A549 (cell line): ENCODE data around the gene VGF. TPM values are rescaled to one million over a fixed set of nuclear protein-coding genes. Genes with fewer than 3 reads are reported as not detected.

ENCODE experiments used
- ATAC-seq, 2 experiments: fragments of 200-7000 bp in 1 of 2; fragments of >200 bp in 1 of 2; cut with Nextera tagmentation in 1 of 2; cut with Tn5 transposase in 1 of 2; 3 replicates each; pipeline versions ENCODE4 v1.8.0 to v1.9.1; 2018 to 2020; ENCODE audit warnings: mild to moderate bottlenecking in 1 of 2, moderate library complexity in 1 of 2
- CTCF ChIA-PET: fragments of 300-600 bp; sonication (Branson Sonifier 250); formaldehyde crosslinking; extraction: SDS; loops from one replicate; lab custom pipeline; 2021; ENCODE audit warnings: antibody characterized with exemption, inconsistent platforms; lab: Yijun Ruan, JAX
- POLR2A ChIA-PET: fragments of 350-600 bp; formaldehyde crosslinking; extraction: SDS; loops from one replicate; lab custom pipeline; 2021; ENCODE audit warnings: antibody characterized with exemption, inconsistent platforms; lab: Yijun Ruan, JAX
- DNase-seq, 2 experiments: peaks; one replicate each; pipeline versions ENCODE4 v3.0.0 to v3.0.0-alpha.2; 2011 to 2016; ENCODE audit warnings: low read depth in 1 of 2, low spot score in 1 of 2
- FAIRE-seq: peaks from 2 replicates; lab custom pipeline; 2011; peaks lifted over from hg19 to GRCh38; lab: Jason Lieb, UNC
- H3K27ac ChIP-seq, 2 experiments: fragments of >200 bp; sonication (Bioruptor Twin); formaldehyde crosslinking; 3 replicates each; pipeline ENCODE4 v1.5.1; 2016 to 2017
- H3K4me1 ChIP-seq: fragments of >200 bp; sonication (Bioruptor Twin); formaldehyde crosslinking; 3 replicates; pipeline ENCODE4 v1.6.1; 2016
- H3K4me2 ChIP-seq: fragments of >200 bp; sonication (Bioruptor Twin); formaldehyde crosslinking; 3 replicates; pipeline ENCODE4 v1.6.1; 2016
- H3K4me3 ChIP-seq: fragments of >200 bp; sonication (Bioruptor Twin); formaldehyde crosslinking; 3 replicates; pipeline ENCODE4 v1.5.1; 2016
- H3K9me3 ChIP-seq: fragments of >200 bp; sonication (Bioruptor Twin); formaldehyde crosslinking; 3 replicates; pipeline ENCODE4 v1.6.1; 2016
- BHLHE40 ChIP-seq: IDR thresholded peaks from 2 replicates; pipeline ENCODE4 v1.6.1; 2012; ENCODE audit warnings: low read depth, low read length, inconsistent platforms
- CHD4 ChIP-seq: fragments of 200-600 bp; sonication (generic); IDR thresholded peaks from 2 replicates; pipeline ENCODE4 v1.6.1; 2016; ENCODE audit warnings: antibody characterized with exemption, mild to moderate bottlenecking, borderline replicate concordance
- EHMT2 ChIP-seq: fragments of 200-600 bp; sonication (generic); IDR thresholded peaks from 2 replicates; pipeline ENCODE4 v1.6.1; 2016; ENCODE audit warnings: antibody characterized with exemption, low read depth, mild to moderate bottlenecking, moderate library complexity
- FOSB ChIP-seq: fragments of 250-450 bp; sonication (Bioruptor Pico); IDR thresholded peaks from 2 replicates; pipeline ENCODE4 v1.5.0; 2020; ENCODE audit warnings: mild to moderate bottlenecking, moderate library complexity
- FOSL2 ChIP-seq, 2 experiments: fragments of 450-650 bp in 1 of 2; fragments of >200 bp in 1 of 2; sonication (Bioruptor Twin) in 1 of 2; formaldehyde crosslinking; IDR thresholded peaks; 2 replicates each; pipeline versions ENCODE4 v1.5.0 to v1.6.1; 2016 to 2020; ENCODE audit warnings: mild to moderate bottlenecking in 1 of 2, moderate library complexity in 1 of 2
- FOXS1 ChIP-seq: fragments of 250-450 bp; sonication (Bioruptor Pico); IDR thresholded peaks from 2 replicates; pipeline ENCODE4 v1.5.0; 2020; ENCODE audit warnings: mild to moderate bottlenecking, moderate library complexity
- GATA3 ChIP-seq: IDR thresholded peaks from 2 replicates; pipeline ENCODE4 v1.6.1; 2012; ENCODE audit warnings: borderline replicate concordance
- HDAC2 ChIP-seq: fragments of 200-600 bp; sonication (generic); IDR thresholded peaks from 2 replicates; pipeline ENCODE4 v1.6.1; 2016
- HOXA7 ChIP-seq: fragments of 250-450 bp; sonication (Bioruptor Pico); IDR thresholded peaks from 2 replicates; pipeline ENCODE4 v1.5.0; 2020; ENCODE audit warnings: mild to moderate bottlenecking, moderate library complexity
- HOXB13 ChIP-seq: fragments of 250-450 bp; sonication (Bioruptor Pico); IDR thresholded peaks from 2 replicates; pipeline ENCODE4 v1.5.0; 2020; ENCODE audit warnings: low read depth, mild to moderate bottlenecking, moderate library complexity
- JUNB ChIP-seq: fragments of >200 bp; sonication (Bioruptor Twin); formaldehyde crosslinking; IDR thresholded peaks from 2 replicates; pipeline ENCODE4 v1.6.1; 2016
- KDM5A ChIP-seq: fragments of 200-600 bp; sonication (generic); IDR thresholded peaks from 2 replicates; pipeline ENCODE4 v1.6.1; 2016; ENCODE audit warnings: antibody characterized with exemption, mild to moderate bottlenecking
- MAZ ChIP-seq: fragments of 150-350 bp; IDR thresholded peaks from 2 replicates; pipeline ENCODE4 v1.6.1; 2014; ENCODE audit warnings: antibody characterized with exemption, low read depth, low read length, borderline replicate concordance
- MYC ChIP-seq: IDR thresholded peaks from 2 replicates; pipeline ENCODE4 v1.6.1; 2012; ENCODE audit warnings: mild to moderate bottlenecking, inconsistent platforms, low read length, improper control_type of control experiment, borderline replicate concordance
- NFE2L2 ChIP-seq: fragments of 150-350 bp; conservative IDR thresholded peaks from 2 replicates; pipeline ENCODE4 v1.6.1; 2014; ENCODE audit warnings: low read length
- POLR2A ChIP-seq: IDR thresholded peaks from 2 replicates; pipeline ENCODE4 v1.6.1; 2012; ENCODE audit warnings: mild to moderate bottlenecking, low read length
- POLR2AphosphoS2 ChIP-seq: conservative IDR thresholded peaks from 2 replicates; pipeline ENCODE4 v1.6.1; 2012; ENCODE audit warnings: low read length, improper control_type of control experiment, inconsistent platforms
- SMC3 ChIP-seq: fragments of >200 bp; sonication (Bioruptor Twin); formaldehyde crosslinking; IDR thresholded peaks from 3 replicates; pipeline ENCODE4 v1.6.1; 2018; ENCODE audit warnings: inconsistent platforms
- SREBF2 ChIP-seq: fragments of 450-650 bp; IDR thresholded peaks from 2 replicates; pipeline ENCODE4 v1.6.1; 2014; ENCODE audit warnings: mild to moderate bottlenecking, moderate library complexity
- TFCP2L1 ChIP-seq: fragments of 250-450 bp; sonication (Bioruptor Pico); IDR thresholded peaks from 2 replicates; pipeline ENCODE4 v1.5.0; 2021; ENCODE audit warnings: mild to moderate bottlenecking
- ZC3H11A ChIP-seq: fragments of 450-650 bp; IDR thresholded peaks from 2 replicates; pipeline ENCODE4 v1.6.1; 2014; ENCODE audit warnings: antibody characterized with exemption, mild to moderate bottlenecking
- ZNF302 ChIP-seq: fragments of 250-450 bp; sonication (Bioruptor Pico); IDR thresholded peaks from 2 replicates; pipeline ENCODE4 v1.9.0; 2021; ENCODE audit warnings: inconsistent platforms, mild to moderate bottlenecking, moderate library complexity
- ZSCAN20 ChIP-seq: fragments of 250-450 bp; sonication (Bioruptor Pico); IDR thresholded peaks from 2 replicates; pipeline ENCODE4 v1.8.0; 2022; ENCODE audit warnings: mild to moderate bottlenecking, moderate library complexity
- WGBS: methylation state at CpG from one replicate; pipeline ENCODE4 v1.1.6; 2017; ENCODE audit errors: missing lambda C conversion rate; 5-methylcytosine and 5-hydroxymethylcytosine counted together
- polyA plus RNA-seq, 4 experiments: library from polyadenylated mRNA; depleted of rRNA in 3 of 4; stranded (reverse); fragments of >200 nt; fragmentation: RNase III in 1 of 4; extraction: RNeasy Plus Mini Kit Qiagen cat#74134 plus additional on column Dnase treatment in 1 of 4; gene quantifications; 2 replicates in 3 of 4; 3 replicates in 1 of 4; pipeline ENCODE4 v1.2.3, GENCODE V29; 2011 to 2017
- TF ChIP-seq, protein P1 (sequence below): IDR thresholded peaks from 2 replicates; pipeline ENCODE4 v1.6.1; 2012
- TF ChIP-seq, protein P2 (sequence below): fragments of 450-650 bp; IDR thresholded peaks from 2 replicates; pipeline ENCODE4 v1.6.1; 2014; ENCODE audit warnings: antibody characterized with exemption
- TF ChIP-seq, protein P3 (sequence below): fragments of >200 bp; sonication (Bioruptor Twin); formaldehyde crosslinking; IDR thresholded peaks from 3 replicates; pipeline ENCODE4 v1.6.1; 2016
- TF ChIP-seq, protein P4 (sequence below): fragments of 200-600 bp; sonication (generic); IDR thresholded peaks from 2 replicates; pipeline ENCODE4 v1.6.1; 2016; ENCODE audit warnings: antibody characterized with exemption, mild to moderate bottlenecking, moderate library complexity
- TF ChIP-seq, protein P5 (sequence below): fragments of 150-350 bp; IDR thresholded peaks from 2 replicates; pipeline ENCODE4 v1.6.1; 2014; ENCODE audit warnings: low read depth, mild to moderate bottlenecking, low read length

VGF gene
- polyA plus RNA-seq, 2 of the 4 experiments (the other 2 are of a cell fraction), result 0.16 to 2.7 TPM

DNA sequence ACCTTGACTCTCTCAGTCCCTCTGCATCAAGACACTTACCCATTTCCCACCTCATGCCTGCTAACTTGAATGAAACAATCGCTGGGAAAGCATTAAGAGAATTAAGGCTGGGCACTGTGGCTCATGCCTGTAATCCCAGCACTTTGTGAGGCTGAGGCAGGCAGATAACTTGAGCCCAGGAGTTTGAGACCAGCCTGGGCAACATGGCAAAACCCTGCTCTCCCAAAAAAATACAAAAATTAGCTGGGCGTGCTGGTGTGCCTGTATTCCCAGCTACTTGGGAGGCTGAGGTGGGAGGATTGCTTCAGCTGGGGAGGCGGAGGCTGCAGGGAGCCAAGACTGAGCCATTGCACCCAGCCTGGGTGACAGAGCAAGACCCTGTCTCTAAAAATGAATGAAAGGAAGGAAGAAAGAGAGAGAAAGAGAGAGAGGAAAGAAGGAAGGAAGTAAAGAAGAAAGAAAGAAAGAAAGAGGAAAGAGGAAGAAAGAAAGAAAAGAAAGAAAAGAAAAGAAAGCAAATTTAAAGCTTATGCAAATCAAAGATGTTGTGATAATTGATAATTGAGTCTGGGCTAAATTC is 37.8 kb downstream of the VGF start:
- Histone ChIP-seq H3K4me2 (peak overlapping the region; percentile 94), H3K4me3 (peak overlapping the region; percentile 63), H3K27ac (peak overlapping the region; percentile 94 to 95), H3K4me1 (peaks cover 79% of the 10 kb centered on the region), H3K9me3 (no peaks in the 10 kb centered on the region; the same call in 2 of the 3 replicates)
- no peak for FAIRE-seq
- CTCF ChIA-PET, result interaction anchor here (0.5 to 32.8 kb wide), 10 partner anchors 9 to 250 kb away, joined by 3 to 600 read pairs (median 4); no protein-coding TSS in a partner anchor
- no peak for ATAC-seq
- 0 out of 2 replicates have a peak, but pooled peaks have one; percentile 16 for TF ChIP-seq GATA3
- no peak for TF ChIP-seq FOXS1 (CRISPR knock-in tag)
- TF ChIP-seq EHMT2, result no peak
- no peak for TF ChIP-seq MYC
- TF ChIP-seq POLR2A, result no peak
- peak; percentile 85; the same call in 1 of the 2 replicates for TF ChIP-seq HOXA7 (CRISPR knock-in tag)
- peak; percentile 63; the same call in 1 of the 2 replicates for TF ChIP-seq FOSB
- no peak for TF ChIP-seq ZNF302 (CRISPR knock-in tag)
- TF ChIP-seq TFCP2L1, result 0 out of 2 replicates have a peak, but pooled peaks have one; percentile 13
- TF ChIP-seq, protein P1, sequence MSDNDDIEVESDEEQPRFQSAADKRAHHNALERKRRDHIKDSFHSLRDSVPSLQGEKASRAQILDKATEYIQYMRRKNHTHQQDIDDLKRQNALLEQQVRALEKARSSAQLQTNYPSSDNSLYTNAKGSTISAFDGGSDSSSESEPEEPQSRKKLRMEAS, result no peak
- TF ChIP-seq, protein P2, sequence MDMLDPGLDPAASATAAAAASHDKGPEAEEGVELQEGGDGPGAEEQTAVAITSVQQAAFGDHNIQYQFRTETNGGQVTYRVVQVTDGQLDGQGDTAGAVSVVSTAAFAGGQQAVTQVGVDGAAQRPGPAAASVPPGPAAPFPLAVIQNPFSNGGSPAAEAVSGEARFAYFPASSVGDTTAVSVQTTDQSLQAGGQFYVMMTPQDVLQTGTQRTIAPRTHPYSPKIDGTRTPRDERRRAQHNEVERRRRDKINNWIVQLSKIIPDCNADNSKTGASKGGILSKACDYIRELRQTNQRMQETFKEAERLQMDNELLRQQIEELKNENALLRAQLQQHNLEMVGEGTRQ, result 0 out of 2 replicates have a peak, but pooled peaks have one; percentile 17
- TF ChIP-seq SMC3, result no peak
- TF ChIP-seq NFE2L2, result no peak
- TF ChIP-seq HOXB13 (CRISPR knock-in tag), result no peak
- no peak for TF ChIP-seq ZSCAN20 (CRISPR knock-in tag)
- no peak for TF ChIP-seq CHD4
- DNase-seq, result no peak
- 5% methylated on average over 3 of the region's 3 CpGs for WGBS
- POLR2A ChIA-PET, result interaction anchor here (1.1 to 3.5 kb wide), 12 partner anchors 8 to 252 kb away, joined by 3 to 51 read pairs (median 7); partner anchors contain the start of genes SRRT, UFSP1 and VGF

DNA sequence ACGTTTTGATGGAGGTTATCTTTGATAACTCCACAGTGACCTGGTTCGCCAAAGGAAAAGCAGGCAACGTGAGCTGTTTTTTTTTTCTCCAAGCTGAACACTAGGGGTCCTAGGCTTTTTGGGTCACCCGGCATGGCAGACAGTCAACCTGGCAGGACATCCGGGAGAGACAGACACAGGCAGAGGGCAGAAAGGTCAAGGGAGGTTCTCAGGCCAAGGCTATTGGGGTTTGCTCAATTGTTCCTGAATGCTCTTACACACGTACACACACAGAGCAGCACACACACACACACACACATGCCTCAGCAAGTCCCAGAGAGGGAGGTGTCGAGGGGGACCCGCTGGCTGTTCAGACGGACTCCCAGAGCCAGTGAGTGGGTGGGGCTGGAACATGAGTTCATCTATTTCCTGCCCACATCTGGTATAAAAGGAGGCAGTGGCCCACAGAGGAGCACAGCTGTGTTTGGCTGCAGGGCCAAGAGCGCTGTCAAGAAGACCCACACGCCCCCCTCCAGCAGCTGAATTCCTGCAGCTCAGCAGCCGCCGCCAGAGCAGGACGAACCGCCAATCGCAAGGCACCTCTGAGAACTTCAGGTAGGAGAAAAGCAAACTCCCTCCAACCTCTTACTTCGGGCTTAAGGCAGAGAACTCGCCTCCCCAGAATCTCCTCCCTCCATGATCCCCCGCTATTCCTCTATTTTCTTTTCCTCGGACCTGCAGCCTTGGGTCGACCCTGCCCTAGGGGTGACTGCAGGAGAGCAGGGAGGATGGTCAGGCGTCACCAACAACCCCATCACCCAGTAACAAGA is 38.5 kb downstream of the VGF start, which contains the start of gene SERPINE1:
Gene SERPINE1 (plus strand): TSS at position 454 of the 809 bp plus-strand sequence. CDS start 1,290 bp downstream, outside the sequence.
- Histone ChIP-seq H3K4me3 (peak within 1 kb of the TSS; percentile 63), H3K4me2 (peak within 1 kb of the TSS; percentile 94), H3K4me1 (peaks cover 78% of the 10 kb centered on the region), H3K9me3 (no peaks in the 10 kb centered on the region; the same call in 2 of the 3 replicates), H3K27ac (peak within 1 kb of the TSS; percentile 94 to 95)
- FAIRE-seq (peak; percentile 43), ATAC-seq (peak; percentile 73 to 78), DNase-seq (peak; percentile 98)
- WGBS, result under 1% methylated on average over 22 of the region's 22 CpGs
- CTCF ChIA-PET, result interaction anchor here (0.5 to 32.8 kb wide), 14 partner anchors 9 to 250 kb away, joined by 3 to 600 read pairs (median 5); no protein-coding TSS in a partner anchor
- POLR2A ChIA-PET, result interaction anchor here (0.6 to 3.5 kb wide), 20 partner anchors 9 to 251 kb away, joined by 3 to 51 read pairs (median 4); partner anchors contain the start of genes SRRT, TRIM56, UFSP1 and VGF
- TF ChIP-seq, protein P3, sequence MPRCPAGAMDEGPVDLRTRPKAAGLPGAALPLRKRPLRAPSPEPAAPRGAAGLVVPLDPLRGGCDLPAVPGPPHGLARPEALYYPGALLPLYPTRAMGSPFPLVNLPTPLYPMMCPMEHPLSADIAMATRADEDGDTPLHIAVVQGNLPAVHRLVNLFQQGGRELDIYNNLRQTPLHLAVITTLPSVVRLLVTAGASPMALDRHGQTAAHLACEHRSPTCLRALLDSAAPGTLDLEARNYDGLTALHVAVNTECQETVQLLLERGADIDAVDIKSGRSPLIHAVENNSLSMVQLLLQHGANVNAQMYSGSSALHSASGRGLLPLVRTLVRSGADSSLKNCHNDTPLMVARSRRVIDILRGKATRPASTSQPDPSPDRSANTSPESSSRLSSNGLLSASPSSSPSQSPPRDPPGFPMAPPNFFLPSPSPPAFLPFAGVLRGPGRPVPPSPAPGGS, result peak; percentile 63
- TF ChIP-seq ZNF302 (CRISPR knock-in tag), result no peak
- TF ChIP-seq, protein P4, sequence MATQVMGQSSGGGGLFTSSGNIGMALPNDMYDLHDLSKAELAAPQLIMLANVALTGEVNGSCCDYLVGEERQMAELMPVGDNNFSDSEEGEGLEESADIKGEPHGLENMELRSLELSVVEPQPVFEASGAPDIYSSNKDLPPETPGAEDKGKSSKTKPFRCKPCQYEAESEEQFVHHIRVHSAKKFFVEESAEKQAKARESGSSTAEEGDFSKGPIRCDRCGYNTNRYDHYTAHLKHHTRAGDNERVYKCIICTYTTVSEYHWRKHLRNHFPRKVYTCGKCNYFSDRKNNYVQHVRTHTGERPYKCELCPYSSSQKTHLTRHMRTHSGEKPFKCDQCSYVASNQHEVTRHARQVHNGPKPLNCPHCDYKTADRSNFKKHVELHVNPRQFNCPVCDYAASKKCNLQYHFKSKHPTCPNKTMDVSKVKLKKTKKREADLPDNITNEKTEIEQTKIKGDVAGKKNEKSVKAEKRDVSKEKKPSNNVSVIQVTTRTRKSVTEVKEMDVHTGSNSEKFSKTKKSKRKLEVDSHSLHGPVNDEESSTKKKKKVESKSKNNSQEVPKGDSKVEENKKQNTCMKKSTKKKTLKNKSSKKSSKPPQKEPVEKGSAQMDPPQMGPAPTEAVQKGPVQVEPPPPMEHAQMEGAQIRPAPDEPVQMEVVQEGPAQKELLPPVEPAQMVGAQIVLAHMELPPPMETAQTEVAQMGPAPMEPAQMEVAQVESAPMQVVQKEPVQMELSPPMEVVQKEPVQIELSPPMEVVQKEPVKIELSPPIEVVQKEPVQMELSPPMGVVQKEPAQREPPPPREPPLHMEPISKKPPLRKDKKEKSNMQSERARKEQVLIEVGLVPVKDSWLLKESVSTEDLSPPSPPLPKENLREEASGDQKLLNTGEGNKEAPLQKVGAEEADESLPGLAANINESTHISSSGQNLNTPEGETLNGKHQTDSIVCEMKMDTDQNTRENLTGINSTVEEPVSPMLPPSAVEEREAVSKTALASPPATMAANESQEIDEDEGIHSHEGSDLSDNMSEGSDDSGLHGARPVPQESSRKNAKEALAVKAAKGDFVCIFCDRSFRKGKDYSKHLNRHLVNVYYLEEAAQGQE, result no peak
- TF ChIP-seq BHLHE40, result no peak
- 0 out of 2 replicates have a peak, but pooled peaks have one; percentile 1 for TF ChIP-seq ZC3H11A
- TF ChIP-seq SREBF2, result no peak
- no peak for TF ChIP-seq MAZ
- no peak for TF ChIP-seq HDAC2
- TF ChIP-seq JUNB, result peak; percentile 9; the same call in 1 of the 2 replicates
- TF ChIP-seq POLR2AphosphoS2, result no peak
- TF ChIP-seq KDM5A, result no peak
- TF ChIP-seq, protein P2, result no peak
- no peak for TF ChIP-seq CHD4
- TF ChIP-seq FOSL2 (IDR thresholded peaks at IDR 0.05), result peak; percentile 7; the same call in 1 of the 2 replicates
- peak; percentile 57 for TF ChIP-seq FOSL2 (CRISPR knock-in tag; IDR thresholded peaks at IDR 0.05)
- TF ChIP-seq, protein P5, sequence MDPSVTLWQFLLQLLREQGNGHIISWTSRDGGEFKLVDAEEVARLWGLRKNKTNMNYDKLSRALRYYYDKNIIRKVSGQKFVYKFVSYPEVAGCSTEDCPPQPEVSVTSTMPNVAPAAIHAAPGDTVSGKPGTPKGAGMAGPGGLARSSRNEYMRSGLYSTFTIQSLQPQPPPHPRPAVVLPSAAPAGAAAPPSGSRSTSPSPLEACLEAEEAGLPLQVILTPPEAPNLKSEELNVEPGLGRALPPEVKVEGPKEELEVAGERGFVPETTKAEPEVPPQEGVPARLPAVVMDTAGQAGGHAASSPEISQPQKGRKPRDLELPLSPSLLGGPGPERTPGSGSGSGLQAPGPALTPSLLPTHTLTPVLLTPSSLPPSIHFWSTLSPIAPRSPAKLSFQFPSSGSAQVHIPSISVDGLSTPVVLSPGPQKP, result no peak
